Stimulated activated CD8-positive, alpha-beta memory T cell treated with anti-CD3 and anti-CD28 coated beads, Interleukin-15, amount 100 ng/mL, for 24 hours (primary cell): ENCODE data around the gene OPN1SW.

Experiments
- DNase-seq: peaks from one replicate; pipeline ENCODE4 v3.0.0-alpha.2; 2020; ENCODE audit warnings: low read depth

Gene OPN1SW

GRCh38 chr7:128758553-128758952 lies 17.0 kb downstream of the OPN1SW start:
- no peak for DNase-seq

GRCh38 chr7:128757203-128757602 lies 18.4 kb downstream of the OPN1SW start:
- DNase-seq: no peak

- no peak for DNase-seq
Observed at GRCh38 chr7:128755819-128756476, 19.6 kb downstream of the OPN1SW start.

- no peak for DNase-seq
Observed at GRCh38 chr7:128755075-128755818, 20.3 kb downstream of the OPN1SW start.

- DNase-seq: no peak
Observed at GRCh38 chr7:128752251-128752650, 23.3 kb downstream of the OPN1SW start.

- no peak for DNase-seq
Observed at GRCh38 chr7:128747327-128748079, 28.1 kb downstream of the OPN1SW start.

- DNase-seq: no peak
Observed at GRCh38 chr7:128745706-128746105, 29.9 kb downstream of the OPN1SW start.

- DNase-seq: no peak
Observed at GRCh38 chr7:128744366-128744905, 31.2 kb downstream of the OPN1SW start.

- no peak for DNase-seq
Observed at GRCh38 chr7:128743112-128743772, 32.4 kb downstream of the OPN1SW start.

GRCh38 chr7:128742206-128742605 lies 33.4 kb downstream of the OPN1SW start:
- DNase-seq: no peak

GRCh38 chr7:128741491-128741890 lies 34.1 kb downstream of the OPN1SW start:
- DNase-seq: no peak

- no peak for DNase-seq
Observed at GRCh38 chr7:128740996-128741395, 34.6 kb downstream of the OPN1SW start.

GRCh38 chr7:128739990-128740682 lies 35.5 kb downstream of the OPN1SW start:
- DNase-seq: no peak

- DNase-seq: peak; percentile 87
Observed at GRCh38 chr7:128739048-128739962, 36.3 kb downstream of the OPN1SW start, which contains the start of gene CALU. Gene CALU, plus strand, starts transcription at chr7:128739359. Its CDS starts 9,225 bp downstream, at chr7:128748584.

GRCh38 chr7:128738570-128739047 lies 37.0 kb downstream of the OPN1SW start:
- DNase-seq: peak; percentile 3

- no peak for DNase-seq
Observed at GRCh38 chr7:128737867-128738385, 37.7 kb downstream of the OPN1SW start.

GRCh38 chr7:128737441-128737840 lies 38.2 kb downstream of the OPN1SW start:
- DNase-seq: no peak

GRCh38 chr7:128735436-128735835 lies 40.2 kb downstream of the OPN1SW start:
- DNase-seq: no peak

GRCh38 chr7:128734890-128735289 lies 40.7 kb downstream of the OPN1SW start:
- DNase-seq: no peak

GRCh38 chr7:128733278-128733645 lies 42.3 kb downstream of the OPN1SW start:
- no peak for DNase-seq
